Stimulated activated CD8-positive, alpha-beta memory T cell treated with anti-CD3 and anti-CD28 coated beads, Interleukin-4, amount 100 ng/mL, for 24 hours (primary cell): ENCODE data around the gene SLC37A2.
"Not testable (repeated sequence)": the region's sequence is repeated elsewhere in the genome, so short reads cannot be mapped to it uniquely, and the experiment has no call there.

Experiments used
- DNase-seq: peaks from one replicate; pipeline ENCODE4 v3.0.0-alpha.2; 2020; ENCODE audit warnings: low read depth

SLC37A2 gene

DNA sequence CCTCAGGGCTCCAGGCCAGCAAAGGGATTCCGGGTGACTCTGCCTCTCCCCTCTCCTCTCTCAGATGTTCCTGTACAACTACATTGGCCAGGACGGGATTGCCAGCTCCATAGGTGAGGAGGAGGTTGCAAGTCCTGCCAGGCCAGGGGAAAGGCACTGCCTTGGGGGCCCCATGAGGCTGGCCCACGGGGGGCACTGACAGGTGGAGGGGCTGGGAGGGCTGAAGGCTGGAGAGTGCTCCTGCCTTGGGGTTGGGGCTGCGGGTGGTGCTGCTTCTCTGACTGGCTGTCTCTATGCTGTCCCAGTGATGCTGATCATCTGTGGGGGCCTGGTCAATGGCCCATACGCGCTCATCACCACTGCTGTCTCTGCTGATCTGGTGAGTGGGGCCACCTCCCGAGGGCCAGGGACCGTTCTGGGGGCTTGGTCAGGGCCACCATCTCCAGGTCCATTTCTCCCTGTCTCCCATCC is 21.7 kb downstream of the SLC37A2 start:
- no peak for DNase-seq

DNA sequence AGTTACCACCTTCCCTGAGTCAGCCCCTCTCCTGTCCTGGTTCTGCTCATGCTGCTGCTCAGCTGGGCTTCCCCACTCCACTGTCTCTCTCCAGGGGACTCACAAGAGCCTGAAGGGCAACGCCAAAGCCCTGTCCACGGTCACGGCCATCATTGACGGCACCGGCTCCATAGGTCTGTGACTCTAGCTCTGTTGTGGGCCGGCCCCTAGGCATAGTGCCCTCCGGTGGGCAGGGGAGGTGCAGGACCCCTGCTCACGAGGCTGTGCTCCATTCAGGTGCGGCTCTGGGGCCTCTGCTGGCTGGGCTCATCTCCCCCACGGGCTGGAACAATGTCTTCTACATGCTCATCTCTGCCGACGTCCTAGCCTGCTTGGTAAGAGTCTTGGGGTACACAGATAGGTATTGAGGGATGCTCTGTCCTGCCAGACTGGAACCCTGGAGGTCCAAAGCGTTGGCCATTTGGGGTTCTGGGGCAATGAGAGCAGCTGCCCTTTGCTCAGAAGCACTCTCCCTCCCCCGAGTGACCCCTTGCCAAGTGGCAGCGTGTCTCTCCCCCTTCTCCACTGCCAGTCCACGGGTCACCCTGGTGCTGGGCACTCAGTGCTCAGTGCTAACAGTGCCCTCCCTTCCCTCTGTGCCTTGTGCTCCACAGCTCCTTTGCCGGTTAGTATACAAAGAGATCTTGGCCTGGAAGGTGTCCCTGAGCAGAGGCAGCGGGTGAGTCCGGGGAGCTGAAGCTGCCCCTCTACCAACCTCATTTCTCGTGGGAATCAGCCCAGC is 22.4 kb downstream of the SLC37A2 start:
- DNase-seq = no peak

DNA sequence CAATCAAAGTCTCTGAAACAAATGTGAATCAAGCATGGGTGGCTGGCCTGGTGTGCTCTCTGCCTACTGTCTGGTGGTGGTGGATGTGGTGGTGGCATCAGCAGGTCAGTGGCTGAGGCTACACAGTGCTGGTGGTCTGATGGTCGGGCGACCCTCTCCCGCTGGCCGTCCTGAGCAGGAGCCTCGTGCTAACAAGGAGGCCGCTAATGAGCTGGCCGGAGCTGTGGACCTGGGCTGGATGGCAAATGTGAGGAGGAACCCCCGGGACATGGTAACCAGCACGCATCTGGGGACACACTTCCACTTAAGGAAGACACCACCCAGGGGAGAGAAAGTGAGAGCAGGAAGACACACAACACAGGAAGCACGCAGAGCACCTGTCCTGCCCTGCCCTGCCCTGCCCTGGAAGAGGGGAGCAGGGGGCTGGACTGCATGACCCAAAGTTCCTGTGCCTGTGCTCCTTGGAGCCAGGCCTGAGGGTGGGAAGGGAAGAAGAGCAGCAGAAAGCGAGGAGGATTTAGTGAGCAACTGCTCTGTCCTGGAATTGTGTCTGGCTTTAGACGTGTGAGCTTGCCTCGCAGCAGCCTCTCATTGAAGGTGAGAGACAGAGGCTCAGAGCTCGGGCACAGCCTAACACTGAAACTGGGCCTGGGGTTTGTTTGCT is 23.7 kb downstream of the SLC37A2 start:
- DNase-seq = no peak

DNA sequence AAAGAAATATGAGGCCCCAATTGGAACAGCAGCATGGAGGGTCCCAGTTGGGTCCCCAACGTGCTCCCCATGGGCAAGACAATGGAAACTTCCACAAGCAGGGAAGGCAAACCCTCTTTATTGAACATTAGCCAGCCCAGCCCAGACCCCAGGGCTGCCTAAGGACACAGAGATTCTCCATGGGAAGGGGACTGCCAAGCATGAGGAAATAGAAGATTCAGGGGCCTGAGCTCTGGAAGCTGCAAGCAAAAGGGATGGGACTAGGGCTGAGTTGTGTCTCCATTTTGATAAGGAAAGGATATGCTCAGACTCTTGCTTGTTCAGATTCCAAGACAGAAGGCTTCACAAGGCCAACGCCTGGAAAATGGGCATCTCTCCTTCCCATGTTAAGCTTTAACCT is 25.0 kb downstream of the SLC37A2 start:
- DNase-seq = no peak

DNA sequence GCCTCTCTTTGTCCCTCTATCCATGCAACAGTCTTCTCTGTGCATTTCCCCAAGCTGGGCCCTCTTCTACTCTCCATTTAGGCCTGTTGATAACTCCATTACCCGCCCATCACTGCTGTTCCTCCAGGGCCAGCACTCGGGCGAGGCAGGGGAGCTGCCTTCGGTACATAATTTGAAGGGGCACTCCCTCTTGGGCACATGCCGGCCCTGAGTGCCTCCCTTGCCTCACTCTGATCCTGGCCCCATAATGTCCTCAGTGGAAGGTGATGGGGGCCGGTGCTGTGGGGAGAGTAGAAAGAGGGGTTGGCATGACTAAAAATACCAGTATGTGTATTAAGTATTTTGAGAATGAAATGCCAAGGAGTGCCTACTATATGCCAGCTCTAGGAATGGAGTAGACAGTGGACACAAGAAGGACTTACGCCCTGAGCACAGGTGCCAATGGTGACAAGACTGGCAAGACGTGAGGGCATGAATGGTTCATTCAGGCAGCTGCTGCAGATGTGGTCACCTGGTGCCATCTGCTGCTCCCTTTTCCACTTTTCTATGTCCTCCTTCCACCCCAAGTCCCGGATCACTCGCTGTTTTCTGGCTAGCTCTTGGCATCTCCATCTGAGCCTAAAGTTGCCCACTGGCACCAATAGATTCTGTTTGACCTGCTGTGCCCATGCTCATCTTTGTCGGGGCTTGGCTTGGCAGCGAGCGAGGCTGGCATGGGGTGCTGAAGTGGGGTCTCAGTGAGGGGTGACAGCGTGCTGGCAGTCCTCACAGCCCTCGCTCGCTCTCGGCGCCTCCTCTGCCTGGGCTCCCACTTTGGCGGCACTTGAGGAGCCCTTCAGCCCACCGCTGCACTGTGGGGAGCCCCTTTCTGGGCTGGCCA is 25.7 kb downstream of the SLC37A2 start:
- DNase-seq = no peak

DNA sequence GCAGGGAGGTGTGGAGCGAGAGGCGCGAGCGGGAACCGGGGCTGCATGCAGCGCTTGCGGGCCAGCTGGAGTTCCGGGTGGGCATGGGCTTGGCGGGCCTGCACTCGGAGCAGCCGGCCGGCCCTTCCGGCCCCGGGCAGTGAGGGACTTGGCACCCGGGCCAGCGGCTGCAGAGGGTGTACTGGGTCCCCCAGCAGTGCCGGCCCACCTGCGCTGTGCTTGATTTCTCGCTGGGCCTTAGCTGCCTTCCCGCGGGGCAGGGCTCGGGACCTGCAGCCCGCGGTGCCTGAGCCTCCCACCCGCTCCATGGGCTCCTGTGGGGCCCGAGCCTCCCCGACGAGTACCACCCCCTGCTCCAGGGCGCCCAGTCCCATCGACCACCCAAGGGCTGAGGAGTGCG is 26.4 kb downstream of the SLC37A2 start:
- not testable (repeated sequence) for DNase-seq

DNA sequence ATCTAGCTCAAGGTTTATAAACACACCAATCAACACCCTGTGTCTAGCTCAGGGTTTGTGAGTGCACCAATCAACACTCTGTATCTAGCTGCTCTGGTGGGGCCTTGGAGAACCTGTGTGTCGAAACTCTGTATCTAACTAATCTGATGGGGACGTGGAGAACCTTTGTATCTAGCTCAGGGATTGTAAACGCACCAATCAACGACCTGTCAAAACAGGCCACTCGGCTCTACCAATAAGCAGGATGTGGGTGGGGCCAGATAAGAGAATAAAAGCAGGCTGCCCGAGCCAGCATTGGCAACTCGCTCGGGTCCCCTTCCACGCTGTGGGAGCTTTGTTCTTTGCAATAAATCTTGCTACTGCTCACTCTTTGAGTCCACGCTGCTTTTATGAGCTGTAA is 27.0 kb downstream of the SLC37A2 start:
- DNase-seq = not testable (repeated sequence)

DNA sequence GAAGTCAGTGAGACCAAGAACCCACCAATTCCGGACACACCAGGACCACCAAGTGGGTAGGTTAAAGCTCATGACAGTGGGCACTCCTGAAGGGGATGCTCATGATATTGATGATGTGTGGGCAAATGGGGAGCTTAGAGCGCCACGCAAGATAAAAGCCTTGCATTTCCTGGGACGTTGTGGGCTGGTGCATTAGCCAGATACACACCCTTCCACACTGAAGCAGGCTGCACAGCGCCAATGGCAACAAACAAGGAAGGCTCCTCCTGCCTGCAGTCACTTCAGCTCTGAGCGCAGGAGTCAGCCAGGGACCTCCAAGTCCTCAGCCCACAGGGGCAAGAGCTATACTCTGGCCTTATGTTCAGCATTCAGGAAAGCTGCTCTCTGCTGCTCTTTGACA is 27.7 kb downstream of the SLC37A2 start:
- DNase-seq = no peak

DNA sequence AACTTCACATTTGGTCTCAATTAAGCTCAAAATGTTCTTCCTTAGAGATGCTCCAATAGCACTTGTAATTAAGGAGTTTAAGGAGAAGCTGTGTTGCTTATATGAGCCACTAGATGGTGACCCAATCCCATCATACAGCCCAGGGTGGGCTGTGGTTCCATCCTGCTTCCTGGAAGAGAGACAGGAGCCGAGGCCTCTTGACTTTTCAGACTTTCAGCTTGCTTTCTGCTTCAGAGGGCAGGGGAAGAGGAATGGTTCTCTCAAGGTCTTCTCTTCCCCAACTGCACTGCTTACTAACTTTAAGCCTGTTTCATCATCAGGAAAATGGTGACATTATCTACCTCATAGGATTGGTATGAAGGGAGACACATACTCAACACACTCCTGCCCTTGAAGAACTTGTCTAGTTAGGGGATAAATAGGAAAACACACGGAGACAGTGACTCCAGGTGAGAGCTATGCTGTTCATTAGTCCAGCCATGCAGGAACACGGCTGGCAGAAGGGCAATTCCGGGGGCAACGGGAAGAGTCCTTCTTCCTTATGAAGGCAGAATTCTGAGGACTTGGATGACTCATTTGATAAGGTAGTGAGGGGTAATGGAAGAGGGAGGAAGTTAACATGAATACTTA is 28.3 kb downstream of the SLC37A2 start:
- no peak for DNase-seq

DNA sequence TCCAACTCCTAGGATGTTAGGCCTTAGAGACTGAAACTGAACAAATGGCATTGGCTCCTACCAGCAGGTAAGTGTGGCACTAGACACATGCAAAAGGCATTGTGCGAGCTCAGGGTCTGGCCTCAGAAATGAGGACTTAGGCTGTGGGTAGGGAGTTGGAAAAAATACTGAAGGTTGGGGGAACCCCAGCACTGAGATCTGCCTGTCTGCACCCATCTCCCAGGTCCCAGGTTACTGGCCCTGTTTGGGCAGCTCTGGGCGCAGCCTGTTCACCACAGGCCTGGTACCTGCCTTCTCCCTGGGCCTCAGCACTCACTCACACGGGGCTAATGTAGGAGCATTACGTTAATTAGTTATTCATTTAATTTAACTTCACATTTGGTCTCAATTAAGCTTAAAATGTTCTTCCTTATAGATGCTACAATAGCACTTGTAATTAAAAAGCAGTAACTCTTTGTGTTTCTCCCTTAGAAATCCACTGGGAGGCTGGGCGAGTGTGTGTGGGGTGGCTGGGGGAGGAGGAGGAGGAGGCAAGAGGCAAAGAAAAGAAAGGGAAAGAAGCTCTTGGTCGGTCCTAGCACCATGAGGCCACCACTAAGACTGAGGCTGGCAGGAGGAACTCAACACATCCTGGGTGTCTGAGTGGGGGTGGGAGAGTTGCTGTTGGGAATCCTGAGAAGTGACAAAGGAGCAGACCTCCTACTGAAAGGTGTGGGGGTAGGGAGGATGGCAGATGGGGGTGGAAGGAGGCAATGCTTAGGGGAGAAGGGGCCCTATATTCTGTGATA is 29.0 kb downstream of the SLC37A2 start:
- no peak for DNase-seq

DNA sequence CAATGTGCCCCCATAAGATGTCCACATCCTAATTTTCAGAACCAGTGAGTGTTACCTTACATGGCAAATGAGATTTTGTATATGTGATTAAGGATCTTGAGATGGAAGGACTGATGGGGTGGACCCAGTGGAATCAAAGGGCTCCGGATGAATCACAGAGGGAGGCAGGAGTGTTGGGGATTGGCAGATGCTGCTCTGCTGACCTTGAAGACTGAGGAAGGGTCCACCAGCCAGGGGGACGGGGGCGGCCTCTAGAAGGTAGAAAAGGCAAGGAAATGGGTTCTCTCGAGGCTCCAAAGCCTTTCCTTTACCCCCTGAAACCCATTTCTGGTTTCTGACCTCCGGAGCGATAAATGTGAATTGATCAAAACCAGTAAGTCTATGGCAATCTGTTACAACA is 29.6 kb downstream of the SLC37A2 start:
- DNase-seq = no peak

DNA sequence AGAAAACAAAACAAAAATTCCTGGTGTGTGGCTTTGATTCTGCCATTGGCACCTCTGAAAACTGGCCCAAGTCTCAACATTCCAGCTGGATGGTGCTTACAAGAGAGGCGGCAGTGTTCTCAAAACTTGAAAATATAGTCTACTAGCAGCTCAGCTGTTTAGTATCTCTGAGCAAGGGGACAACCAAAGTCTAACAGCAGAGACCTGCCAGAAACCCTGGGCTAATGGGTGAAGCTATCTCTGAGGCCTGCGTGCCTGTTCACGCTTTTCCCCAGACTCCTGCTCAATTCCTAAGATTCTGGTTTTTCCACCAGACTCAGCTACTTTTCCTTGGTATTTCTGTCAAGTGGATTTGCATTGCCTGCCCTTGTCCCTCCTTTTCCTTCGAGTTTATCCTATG is 30.4 kb downstream of the SLC37A2 start:
- no peak for DNase-seq

DNA sequence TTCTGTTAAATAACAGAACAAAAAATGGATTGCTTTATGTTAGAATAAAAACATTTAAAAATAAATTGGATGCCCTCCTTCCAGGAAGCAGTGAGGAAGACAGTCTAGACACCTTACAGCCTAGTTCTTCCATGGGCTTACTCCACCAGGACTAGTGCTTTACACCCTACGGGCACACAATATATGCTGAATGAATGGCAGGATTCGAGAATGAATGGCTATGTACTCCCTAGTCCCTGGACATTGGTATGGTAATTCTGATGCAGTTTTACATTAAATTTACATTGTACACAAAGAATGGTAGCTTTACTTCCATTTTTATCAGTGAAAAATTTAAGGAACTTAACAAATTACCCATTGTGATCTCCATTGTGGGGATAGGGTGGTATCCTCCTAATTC is 31.6 kb downstream of the SLC37A2 start:
- DNase-seq = no peak

DNA sequence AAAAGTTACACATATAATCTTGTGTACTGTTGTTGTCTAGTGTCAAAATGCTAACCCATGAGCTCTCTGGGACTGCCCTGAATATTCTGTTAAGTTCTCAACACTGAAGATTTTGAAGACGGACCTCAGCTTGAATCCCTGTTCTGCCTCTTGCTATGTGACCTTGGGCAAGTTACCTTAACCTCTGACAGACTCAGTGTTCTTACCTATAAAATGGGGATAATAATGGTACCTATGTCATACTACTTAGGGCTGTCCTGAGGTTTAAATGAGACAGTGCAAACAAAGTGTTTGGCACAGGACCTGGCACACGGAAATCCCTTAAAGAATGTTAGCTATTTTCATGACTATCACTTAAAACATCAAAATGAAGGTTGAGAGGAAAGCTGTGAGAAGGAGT is 37.0 kb downstream of the SLC37A2 start:
- DNase-seq = no peak

DNA sequence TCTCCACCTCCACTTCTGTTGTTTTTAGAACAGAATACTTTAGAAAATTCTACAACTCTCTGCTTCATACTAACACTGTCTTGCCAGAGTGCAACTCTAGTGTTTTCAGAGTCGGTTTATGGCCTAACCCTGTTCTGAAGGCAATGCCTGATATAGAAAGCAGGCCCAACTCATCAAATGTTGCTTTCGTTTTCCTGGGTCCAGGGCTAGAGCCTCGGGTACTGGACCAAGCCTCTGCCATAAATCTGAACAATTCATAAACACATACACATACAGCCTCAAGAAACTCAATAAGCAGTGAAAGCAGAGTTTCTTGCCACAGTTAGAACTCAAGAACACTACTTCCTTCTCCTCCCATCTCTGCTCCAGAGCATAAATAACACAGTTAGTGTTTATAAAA is 38.5 kb downstream of the SLC37A2 start:
- DNase-seq = no peak

DNA sequence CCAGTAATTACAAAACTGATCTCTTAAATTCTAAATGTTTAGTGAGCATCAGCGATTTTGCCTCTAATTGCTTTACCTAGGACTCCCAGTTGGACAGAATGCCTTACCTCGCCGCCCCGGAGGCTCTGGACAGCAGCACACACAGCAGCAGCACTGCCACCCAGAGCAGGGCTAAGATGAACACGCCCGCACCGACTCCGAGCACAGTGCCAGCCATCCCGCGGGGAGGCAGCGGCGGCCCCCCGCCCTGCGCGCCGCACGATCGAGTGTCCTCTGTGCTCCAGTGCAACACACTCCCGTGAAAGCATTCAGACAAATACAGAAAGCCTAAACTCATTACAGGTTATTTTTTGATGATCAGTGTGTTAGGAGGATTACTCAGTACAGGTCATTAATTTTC is 38.9 kb downstream of the SLC37A2 start:
- no peak for DNase-seq

DNA sequence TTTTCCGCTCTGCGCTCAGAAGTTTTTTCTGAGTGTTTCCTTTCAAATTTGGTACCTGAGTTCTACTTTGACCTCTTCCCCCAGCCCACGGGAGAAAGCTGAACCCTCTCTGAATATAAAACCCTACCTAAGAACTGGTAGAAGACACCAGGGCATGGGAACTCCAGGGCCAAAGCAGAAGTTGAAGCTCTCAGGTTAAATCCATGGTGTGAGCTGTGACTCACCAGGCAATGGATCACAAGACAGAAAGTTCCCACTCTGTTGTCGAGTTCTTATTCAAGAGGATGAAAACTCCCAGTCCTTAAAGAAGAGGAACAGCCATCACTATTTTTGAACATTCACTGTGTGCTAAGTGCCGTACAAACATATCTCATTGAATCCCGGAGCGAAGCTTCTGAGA is 39.4 kb downstream of the SLC37A2 start:
- no peak for DNase-seq

DNA sequence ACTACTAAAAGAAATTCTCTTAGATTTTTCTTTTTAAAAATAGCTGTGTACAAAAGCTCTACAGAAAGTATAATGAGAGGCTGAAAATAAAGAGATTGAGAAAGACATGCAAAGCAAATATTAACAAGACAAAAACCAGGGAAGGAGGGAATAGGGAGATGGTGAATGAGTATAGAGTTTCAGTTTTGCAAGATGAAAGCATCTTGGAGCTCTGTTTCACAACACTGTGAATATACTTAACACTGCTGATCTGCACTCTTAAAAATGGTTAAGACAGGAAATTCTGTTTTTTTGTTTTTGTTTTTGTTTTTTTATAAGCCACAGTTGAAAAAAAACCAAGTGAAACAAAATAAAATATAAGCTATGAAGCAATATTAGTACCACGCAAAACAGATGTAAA is 42.8 kb downstream of the SLC37A2 start:
- no peak for DNase-seq

DNA sequence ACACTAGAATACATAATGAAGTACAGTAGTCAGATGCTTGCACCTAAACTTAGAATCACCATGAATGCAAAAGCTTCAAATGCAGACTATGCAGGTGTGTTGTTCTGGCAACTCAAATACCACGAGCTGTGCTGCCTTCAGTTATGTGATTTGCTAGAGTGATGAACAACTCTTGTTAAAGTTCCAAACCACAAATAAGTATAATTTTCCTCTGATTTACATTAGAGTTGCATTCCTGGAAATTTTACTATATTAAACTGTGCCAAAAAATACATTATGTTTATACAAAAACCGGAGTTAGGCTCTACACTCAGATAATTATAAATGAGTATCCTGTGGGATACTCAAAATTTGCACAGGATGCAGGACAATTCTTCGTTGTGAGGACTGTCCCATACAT is 45.4 kb downstream of the SLC37A2 start:
- no peak for DNase-seq

DNA sequence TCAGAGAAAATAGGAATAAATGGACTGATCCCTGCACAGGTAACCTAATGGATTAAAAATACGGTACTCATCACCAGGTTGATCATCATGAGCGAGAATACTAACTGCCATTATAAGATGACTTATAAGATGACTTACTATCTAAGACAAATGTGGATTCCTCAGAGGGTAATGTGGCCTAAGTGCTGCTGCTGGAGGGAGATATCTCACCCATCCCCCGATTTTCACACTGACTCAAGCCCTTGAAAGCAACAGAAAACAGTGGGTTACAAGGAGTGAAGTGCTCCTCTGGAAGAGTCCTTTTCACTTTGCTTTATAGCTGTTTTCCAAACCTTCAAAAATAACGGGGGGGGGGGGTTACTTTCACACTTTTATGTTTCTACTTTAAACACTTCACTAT is 47.4 kb downstream of the SLC37A2 start:
- DNase-seq = no peak

DNA sequence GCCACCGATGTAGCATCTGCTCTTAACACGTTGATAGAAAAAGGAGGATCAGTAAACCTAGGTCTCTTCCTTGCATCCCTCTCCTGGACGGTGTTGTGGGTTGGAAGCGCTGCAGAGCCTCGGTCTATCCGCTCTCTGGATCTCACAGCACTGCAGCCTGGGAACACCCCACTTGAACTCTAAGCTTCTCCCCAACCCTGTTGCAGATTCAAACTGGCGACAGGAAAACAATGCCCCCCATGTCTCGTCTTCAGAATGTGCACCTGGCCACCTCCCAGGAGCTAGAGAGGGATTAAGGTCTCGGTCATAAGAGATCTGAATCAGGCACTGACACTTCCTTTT is 47.9 kb downstream of the SLC37A2 start:
- DNase-seq = no peak
